H1 (cell line): ENCODE data around the gene OR4K5. TPM values are rescaled to one million over a fixed set of nuclear protein-coding genes. Genes with fewer than 3 reads are reported as not detected.

ENCODE experiments used
- CTCF ChIA-PET: fragments of 300-600 bp; sonication (Branson Sonifier 250); formaldehyde crosslinking; loops from one replicate; lab custom pipeline; 2021; ENCODE audit not compliant: partially characterized antibody; lab: Charles Lee
- POLR2A ChIA-PET: fragments of 300-600 bp; sonication (Branson Sonifier 250); formaldehyde crosslinking; loops from one replicate; lab custom pipeline; 2021; ENCODE audit warnings: inconsistent platforms; ENCODE audit not compliant: partially characterized antibody; lab: Charles Lee
- DNase-seq, 2 experiments: peaks; one replicate each; pipeline versions ENCODE4 v3.0.0 to v3.0.0-alpha.2; 2010 to 2022; ENCODE audit warnings: low spot score in 2 of 2, low read depth in 1 of 2, mixed read lengths in 1 of 2
- FAIRE-seq: peaks from 2 replicates; lab custom pipeline; 2011; peaks lifted over from hg19 to GRCh38; lab: Jason Lieb, UNC
- H2AFZ ChIP-seq: 2 replicates; pipeline ENCODE4 v1.8.1; 2012; ENCODE audit warnings: low read length, inconsistent platforms
- H2AK5ac ChIP-seq: 2 replicates; pipeline ENCODE4 v1.6.1; 2013; ENCODE audit warnings: low read depth, low read length
- H2BK120ac ChIP-seq: replicated peaks from 2 replicates; pipeline ENCODE3; 2013; ENCODE audit warnings: low read depth, low read length, inconsistent platforms
- H2BK12ac ChIP-seq: 2 replicates; pipeline ENCODE4 v1.6.1; 2013; ENCODE audit warnings: low read depth, low read length
- H2BK15ac ChIP-seq: 2 replicates; pipeline ENCODE4 v1.6.1; 2013; ENCODE audit warnings: low read length
- H2BK20ac ChIP-seq: 2 replicates; pipeline ENCODE4 v1.6.1; 2013; ENCODE audit warnings: low read length
- H2BK5ac ChIP-seq: 2 replicates; pipeline ENCODE4 v1.6.1; 2013; ENCODE audit warnings: low read depth, low read length
- H3K14ac ChIP-seq: 2 replicates; pipeline ENCODE4 v1.6.1; 2013; ENCODE audit warnings: inconsistent platforms; ENCODE audit not compliant: insufficient read length
- H3K18ac ChIP-seq: 2 replicates; pipeline ENCODE4 v1.6.1; 2013; ENCODE audit warnings: low read length; ENCODE audit errors: extremely low read depth
- H3K23ac ChIP-seq: 2 replicates; pipeline ENCODE4 v1.6.1; 2013; ENCODE audit warnings: inconsistent platforms; ENCODE audit not compliant: insufficient read length
- H3K23me2 ChIP-seq: 2 replicates; pipeline ENCODE4 v1.6.1; 2013; ENCODE audit warnings: low read depth, low read length
- H3K27ac ChIP-seq: 2 replicates; pipeline ENCODE4 v1.6.1; 2011; ENCODE audit warnings: low read depth, low read length, inconsistent platforms
- H3K27me3 ChIP-seq, 4 experiments: replicated peaks in 1 of 4; 1 replicate in 1 of 4; 2 replicates in 3 of 4; pipeline versions ENCODE4 v1.6.1 to v1.8.1; 2011 to 2013; ENCODE audit warnings: low read length in 3 of 4, mild to moderate bottlenecking in 3 of 4, inconsistent platforms in 2 of 4, mixed read lengths in 2 of 4, moderate library complexity in 1 of 4; ENCODE audit not compliant: control insufficient read depth in 3 of 4, insufficient read depth in 3 of 4; ENCODE audit errors: extremely low read depth in 1 of 4
- H3K36me3 ChIP-seq, 4 experiments: 2 replicates each; pipeline versions ENCODE4 v1.6.1 to v1.8.1; 2011 to 2013; ENCODE audit warnings: mild to moderate bottlenecking in 4 of 4, low read length in 3 of 4, moderate library complexity in 2 of 4, control low read depth in 1 of 4, inconsistent platforms in 1 of 4; ENCODE audit not compliant: insufficient read depth in 4 of 4, control insufficient read depth in 2 of 4
- H3K4ac ChIP-seq: replicated peaks from 2 replicates; pipeline ENCODE3; 2013; ENCODE audit warnings: low read length, low read depth, mixed read lengths, inconsistent platforms; ENCODE audit not compliant: insufficient read length
- H3K4me1 ChIP-seq, 4 experiments: replicated peaks in 1 of 4; 1 replicate in 1 of 4; 2 replicates in 3 of 4; pipeline versions ENCODE4 v1.6.1 to v1.8.1; 2011 to 2013; ENCODE audit warnings: low read length in 3 of 4, inconsistent platforms in 2 of 4, mixed read lengths in 1 of 4; ENCODE audit not compliant: insufficient read depth in 4 of 4, control insufficient read depth in 3 of 4
- H3K4me2 ChIP-seq, 2 experiments: 2 replicates each; pipeline versions ENCODE4 v1.6.1 to v1.8.1; 2011 to 2013; ENCODE audit warnings: low read depth in 2 of 2, low read length in 2 of 2, control low read depth in 1 of 2, inconsistent platforms in 1 of 2, mild to moderate bottlenecking in 1 of 2; ENCODE audit not compliant: insufficient read depth in 1 of 2
- H3K4me3 ChIP-seq, 4 experiments: fragments of 200-600, 300-600 bp in 1 of 4; sonication (generic), shearing (Covaris generic), sonication (Bioruptor Twin) in 1 of 4; 2 replicates each; pipeline versions ENCODE4 v1.5.1 to v1.8.1; 2011 to 2016; ENCODE audit warnings: low read length in 4 of 4, low read depth in 3 of 4, control low read depth in 2 of 4, inconsistent platforms in 2 of 4, mild to moderate bottlenecking in 2 of 4, mixed read lengths in 1 of 4, moderate library complexity in 1 of 4; ENCODE audit not compliant: insufficient read depth in 2 of 4; ENCODE audit errors: extremely low read depth in 1 of 4
- H3K56ac ChIP-seq: replicated peaks from 2 replicates; pipeline ENCODE3; 2013; ENCODE audit warnings: low read depth, mild to moderate bottlenecking, mixed read lengths, low read length, inconsistent platforms; ENCODE audit not compliant: insufficient read length
- H3K79me1 ChIP-seq: 2 replicates; pipeline ENCODE4 v1.6.1; 2013; ENCODE audit warnings: low read depth, low read length, control low read depth
- H3K79me2 ChIP-seq, 2 experiments: 2 replicates each; pipeline versions ENCODE4 v1.6.1 to v1.8.1; 2012 to 2013; ENCODE audit warnings: low read length in 2 of 2, mild to moderate bottlenecking in 2 of 2, inconsistent platforms in 1 of 2; ENCODE audit not compliant: insufficient read depth in 2 of 2, control insufficient read depth in 1 of 2
- H3K9ac ChIP-seq, 4 experiments: replicated peaks in 1 of 4; 1 replicate in 1 of 4; 2 replicates in 3 of 4; pipeline versions ENCODE4 v1.6.1 to v1.8.1; 2011 to 2013; ENCODE audit warnings: low read depth in 3 of 4, low read length in 3 of 4, control low read depth in 2 of 4, mild to moderate bottlenecking in 2 of 4, moderate library complexity in 2 of 4, inconsistent platforms in 1 of 4; ENCODE audit errors: extremely low read depth in 1 of 4
- H3K9me3 ChIP-seq, 2 experiments: 2 replicates each; pipeline versions ENCODE4 v1.6.1 to v1.8.1; 2012 to 2013; ENCODE audit warnings: mild to moderate bottlenecking in 2 of 2, moderate library complexity in 2 of 2, control low read depth in 1 of 2, inconsistent platforms in 1 of 2, low read depth in 1 of 2, low read length in 1 of 2, mixed read lengths in 1 of 2; ENCODE audit not compliant: insufficient read depth in 2 of 2
- H4K20me1 ChIP-seq, 2 experiments: replicated peaks in 1 of 2; 2 replicates each; pipeline versions ENCODE3 to v1.8.1; 2011 to 2013; ENCODE audit warnings: inconsistent platforms in 2 of 2, low read length in 2 of 2, mild to moderate bottlenecking in 1 of 2; ENCODE audit not compliant: insufficient read depth in 2 of 2, control insufficient read depth in 1 of 2
- H4K5ac ChIP-seq: 2 replicates; pipeline ENCODE4 v1.6.1; 2013; ENCODE audit warnings: low read length, low read depth, mixed read lengths, inconsistent platforms; ENCODE audit not compliant: insufficient read length
- H4K8ac ChIP-seq: 2 replicates; pipeline ENCODE4 v1.8.0; 2013; ENCODE audit warnings: mild to moderate bottlenecking, moderate library complexity, low read length, inconsistent platforms; ENCODE audit not compliant: insufficient read depth; ENCODE audit errors: extremely low read depth
- H4K91ac ChIP-seq: replicated peaks from 2 replicates; pipeline ENCODE3; 2013; ENCODE audit warnings: low read length, mixed read lengths, inconsistent platforms; ENCODE audit not compliant: insufficient read length
- ATF2 ChIP-seq: IDR thresholded peaks from 2 replicates; pipeline ENCODE4 v1.6.1; 2012; ENCODE audit warnings: low read length, inconsistent platforms
- CBX5 ChIP-seq: fragments of 300-800, 300-1000 bp; sonication (generic); IDR thresholded peaks from 2 replicates; pipeline ENCODE4 v1.7.1; 2016; ENCODE audit warnings: antibody characterized with exemption, low read length, low read depth
- FOSL1 ChIP-seq: IDR thresholded peaks from 2 replicates; pipeline ENCODE4 v1.6.1; 2011; ENCODE audit warnings: mild to moderate bottlenecking, low read depth, low read length, moderate library complexity; ENCODE audit not compliant: insufficient read depth
- NRF1 ChIP-seq: IDR thresholded peaks from 2 replicates; pipeline ENCODE4 v1.6.1; 2011; ENCODE audit warnings: mild to moderate bottlenecking, low read depth, low read length, improper control_type of control experiment
- PHF8 ChIP-seq: fragments of 200-600 bp; sonication (generic); conservative IDR thresholded peaks from 2 replicates; pipeline ENCODE4 v1.7.1; 2012; ENCODE audit warnings: low read depth, mild to moderate bottlenecking, inconsistent platforms, low read length, moderate library complexity
- RAD21 ChIP-seq, 2 experiments: IDR thresholded peaks in 1 of 2; conservative IDR thresholded peaks in 1 of 2; 2 replicates each; pipeline ENCODE4 v1.6.1; 2011; ENCODE audit warnings: low read depth in 2 of 2, low read length in 2 of 2, improper control_type of control experiment in 1 of 2, inconsistent platforms in 1 of 2, mild to moderate bottlenecking in 1 of 2, moderate library complexity in 1 of 2
- SAP30 ChIP-seq: fragments of 300-600 bp; sonication (generic); IDR thresholded peaks from 2 replicates; pipeline ENCODE4 v1.7.1; 2012; ENCODE audit warnings: low read length, moderate library complexity, mild to moderate bottlenecking, inconsistent platforms; ENCODE audit not compliant: insufficient read depth, insufficient replicate concordance
- SIN3A ChIP-seq, 2 experiments: IDR thresholded peaks in 1 of 2; conservative IDR thresholded peaks in 1 of 2; 2 replicates each; pipeline ENCODE4 v1.6.1; 2011 to 2012; ENCODE audit warnings: low read length in 2 of 2, improper control_type of control experiment in 1 of 2, low read depth in 1 of 2, mild to moderate bottlenecking in 1 of 2
- SP2 ChIP-seq: IDR thresholded peaks from 2 replicates; pipeline ENCODE4 v1.6.1; 2012; ENCODE audit warnings: mild to moderate bottlenecking, low read length, inconsistent platforms
- TAF7 ChIP-seq: optimal IDR thresholded peaks from 2 replicates; pipeline ENCODE3; 2011; ENCODE audit warnings: low read depth, mild to moderate bottlenecking, inconsistent platforms, low read length, moderate library complexity, borderline replicate concordance
- WGBS, 2 experiments: shearing (Covaris generic) in 1 of 2; methylation state at CpG; one replicate each; pipeline versions ENCODE4 v1.1.6 to v1.1.7; 2013 to 2015; ENCODE audit warnings: low lambda C conversion rate in 2 of 2, mixed read lengths in 2 of 2, inconsistent platforms in 1 of 2, low coverage in 1 of 2, missing lambda C conversion rate in 1 of 2; ENCODE audit not compliant: insufficient replicate concordance in 2 of 2, insufficient coverage in 1 of 2, insufficient read length in 1 of 2; ENCODE audit errors: extremely low coverage in 1 of 2, missing lambda C conversion rate in 1 of 2; 5-methylcytosine and 5-hydroxymethylcytosine counted together
- polyA plus RNA-seq, 7 experiments: library from polyadenylated mRNA; depleted of rRNA in 3 of 7; stranded (reverse) in 5 of 7; unstranded in 2 of 7; fragments of >200 nt in 5 of 7; fragments of 200-250 nt in 2 of 7; gene quantifications; 1 replicate in 5 of 7; 2 replicates in 1 of 7; 4 replicates in 1 of 7; pipeline versions ENCODE4 v1.2.1 to v1.2.3, GENCODE V29; 2011 to 2013; ENCODE audit warnings: missing spikeins in 2 of 7, mixed read lengths in 2 of 7
- total RNA-seq: library from RNA; stranded (reverse); fragmentation: NEBNext Ultra II Directional; extraction: Animal tissue kit (Norgen Biotek cat#: 25700); gene quantifications from 2 replicates; pipeline ENCODE4 v1.2.1, GENCODE V29; 2021

The OR4K5 gene
- total and polyA plus RNA-seq, 2 of the 8 experiments (the other 6 are each of a cell fraction or from before 2014, with no cell fraction given) = not detected

GRCh38 chr14:19918553-19919264 is 1.7 kb upstream of the OR4K5 start:
- no peak overlapping the region for H3K56ac ChIP-seq
- H2BK5ac ChIP-seq = no peak overlapping the region
- H3K4ac ChIP-seq = no peak overlapping the region
- no peak overlapping the region for H2BK20ac ChIP-seq
- peaks cover 0 to 3% (median 0%) of the 10 kb centered on the region in 4 experiments; a peak in 1 of 8 replicates for H3K36me3 ChIP-seq
- no peak overlapping the region for H3K23ac ChIP-seq
- WGBS, 2 experiments = 71% methylated on average over 4 of the region's 4 CpGs; no CpG with 5 or more reads in 1 of the 2 experiments
- H3K18ac ChIP-seq = no peak overlapping the region
- H3K4me3 ChIP-seq = no peak overlapping the region
- ChIA-PET CTCF (no interaction called here), POLR2A (no interaction called here)
- H4K20me1 ChIP-seq = no peaks in the 10 kb centered on the region
- H3K4me1 ChIP-seq = no peaks in the 10 kb centered on the region
- H2BK120ac ChIP-seq = no peak overlapping the region
- H4K8ac ChIP-seq = no peak overlapping the region
- no peaks in the 10 kb centered on the region for H3K79me2 ChIP-seq
- FAIRE-seq (no peak), DNase-seq (no peak)
- H3K27ac ChIP-seq = no peak overlapping the region
- H3K27me3 ChIP-seq = no peaks in the 10 kb centered on the region
- no peak overlapping the region for H3K14ac ChIP-seq
- no peaks in the 10 kb centered on the region for H3K79me1 ChIP-seq
- peaks cover 51 to 53% of the 10 kb centered on the region in 2 experiments for H3K9me3 ChIP-seq
- no peak overlapping the region for H4K5ac ChIP-seq
- H2AK5ac ChIP-seq = no peak overlapping the region
- H2BK12ac ChIP-seq = no peak overlapping the region
- H3K4me2 ChIP-seq = no peak overlapping the region
- H3K23me2 ChIP-seq = no peaks in the 10 kb centered on the region
- H4K91ac ChIP-seq = no peak overlapping the region
- H2BK15ac ChIP-seq = no peak overlapping the region
- no peak overlapping the region for H3K9ac ChIP-seq
- no peak overlapping the region for H2AFZ ChIP-seq
- TF ChIP-seq SP2 (no peak), RAD21 (IDR thresholded peaks at IDR 0.05 in 1 of 2, conservative IDR thresholded peaks at IDR 0.05 in 1 of 2; ENCODE audit: low read depth in 2 of 2, low read length in 2 of 2) (no peak), ATF2 (no peak), TAF7 (no peak), SAP30 (no peak), SIN3A (conservative IDR thresholded peaks at IDR 0.05 in 1 of 2, IDR thresholded peaks at IDR 0.05 in 1 of 2; ENCODE audit: low read depth in 1 of 2, low read length in 2 of 2) (no peak), CBX5 (no peak), FOSL1 (no peak), NRF1 (no peak), PHF8 (no peak)
